ENCODE data around the gene COG2.
"Not testable (repeated sequence)": the region's sequence is repeated elsewhere in the genome, so short reads cannot be mapped to it uniquely, and the experiment has no call there.

The COG2 gene

DNA sequence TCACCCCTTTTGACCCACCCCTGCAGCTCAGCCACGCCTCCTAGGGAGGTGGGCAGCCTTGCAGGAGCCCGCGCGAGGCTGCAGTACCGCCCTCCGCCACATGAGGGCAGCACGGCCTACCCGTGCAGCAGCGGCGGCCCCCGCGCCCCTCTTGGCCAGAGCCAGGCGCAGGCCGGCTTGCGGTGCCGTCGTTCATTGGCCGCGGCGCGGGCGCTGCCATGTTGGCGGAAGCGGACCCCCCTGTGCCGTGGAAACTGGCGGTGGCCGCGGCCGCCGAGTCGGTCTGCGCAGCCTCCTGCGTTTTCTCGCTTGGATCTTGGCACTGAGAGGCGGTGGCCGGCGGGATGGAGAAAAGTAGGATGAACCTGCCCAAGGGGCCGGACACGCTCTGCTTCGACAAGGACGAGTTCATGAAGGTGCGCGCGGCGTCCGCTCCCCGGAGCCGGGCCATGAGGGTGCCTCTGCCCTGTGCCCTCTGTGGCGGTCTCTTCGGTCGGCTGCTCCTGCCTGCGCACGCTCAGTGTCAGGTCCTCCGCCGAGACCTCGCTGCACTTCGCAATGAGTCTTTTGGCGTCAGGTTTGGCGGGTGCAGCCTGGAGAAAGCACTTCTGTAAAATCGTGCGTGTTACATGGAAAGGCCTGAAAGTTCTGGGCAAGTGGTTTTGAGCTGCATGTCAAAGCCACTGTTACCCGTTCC lies at the start of gene COG2:
TSS of gene COG2 (plus strand) at position 219 of the 697 bp plus-strand sequence. CDS start at position 345, 126 bp downstream.
- DNase-seq = peak; percentile 100

DNA sequence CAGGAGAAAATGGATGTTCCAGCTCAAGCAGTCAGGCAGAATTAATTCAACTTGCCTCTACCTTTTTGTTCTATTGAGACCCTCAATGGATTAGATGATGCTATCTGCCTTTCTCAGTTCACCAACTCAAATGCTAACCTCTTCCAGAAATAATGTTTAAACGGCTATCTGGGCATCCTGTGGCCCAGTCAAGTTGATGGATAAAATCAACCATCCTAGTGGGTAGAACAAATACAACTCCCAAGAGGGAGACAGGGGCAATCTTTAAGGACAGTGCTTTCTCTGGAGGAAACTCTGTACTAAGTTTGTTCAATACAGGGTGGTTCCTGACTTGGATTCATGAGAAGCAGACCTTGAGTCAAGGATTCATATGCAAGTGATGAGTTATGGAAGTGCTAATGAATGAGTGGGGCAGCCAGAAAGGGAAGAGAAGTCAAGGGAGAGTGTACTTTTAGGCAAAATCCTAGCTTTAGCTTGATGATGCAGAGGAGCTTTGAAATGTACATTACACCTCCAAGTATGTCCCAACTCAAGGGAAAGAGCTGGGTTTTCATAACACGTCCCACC lies 49.4 kb upstream of the COG2 start:
- DNase-seq = no peak

DNA sequence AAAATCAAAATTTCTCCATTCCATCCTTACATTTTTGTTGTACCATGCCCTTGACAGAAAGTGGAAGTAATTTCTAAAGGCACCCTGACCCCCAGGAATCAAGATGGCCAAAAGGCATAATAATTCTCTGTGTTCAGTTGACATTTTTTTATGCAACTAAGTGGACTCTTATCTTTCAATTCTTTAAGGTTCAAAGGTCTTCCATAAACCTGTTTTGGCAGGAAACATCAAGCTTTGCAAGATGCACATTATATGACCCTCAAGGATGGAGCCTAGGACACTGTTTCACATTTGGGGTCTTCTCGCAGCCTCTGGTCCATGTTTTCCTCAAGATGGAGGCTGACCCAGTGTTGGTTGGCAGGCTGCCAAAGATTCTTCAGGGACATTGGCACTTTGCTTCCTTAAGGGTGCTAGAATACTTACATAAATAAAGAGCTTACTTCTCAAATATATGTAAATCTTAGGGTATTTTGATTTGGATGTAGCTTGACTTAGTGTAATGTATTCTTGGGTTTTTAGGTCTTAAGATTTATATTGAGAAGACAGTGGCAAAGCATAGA lies 48.0 kb upstream of the COG2 start:
- DNase-seq = no peak

DNA sequence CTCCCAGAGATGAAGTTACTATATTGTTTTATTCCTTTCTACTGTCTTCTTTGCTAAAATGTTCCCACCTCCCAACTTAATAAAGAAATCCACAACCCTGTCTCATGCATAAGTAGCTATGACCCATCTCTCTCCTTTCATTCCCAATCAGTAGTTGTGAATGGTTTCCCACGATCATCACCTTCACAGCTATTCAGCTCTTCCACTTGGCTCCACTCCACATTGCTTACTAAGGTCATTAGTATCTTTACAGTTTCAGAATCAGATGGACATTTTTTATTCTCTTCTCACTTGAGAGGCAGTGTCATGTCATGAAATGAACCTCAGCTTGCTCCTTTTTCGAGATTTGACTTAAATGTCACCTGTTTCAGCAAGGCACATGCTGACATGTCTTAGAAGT lies 47.1 kb upstream of the COG2 start:
- DNase-seq = no peak

DNA sequence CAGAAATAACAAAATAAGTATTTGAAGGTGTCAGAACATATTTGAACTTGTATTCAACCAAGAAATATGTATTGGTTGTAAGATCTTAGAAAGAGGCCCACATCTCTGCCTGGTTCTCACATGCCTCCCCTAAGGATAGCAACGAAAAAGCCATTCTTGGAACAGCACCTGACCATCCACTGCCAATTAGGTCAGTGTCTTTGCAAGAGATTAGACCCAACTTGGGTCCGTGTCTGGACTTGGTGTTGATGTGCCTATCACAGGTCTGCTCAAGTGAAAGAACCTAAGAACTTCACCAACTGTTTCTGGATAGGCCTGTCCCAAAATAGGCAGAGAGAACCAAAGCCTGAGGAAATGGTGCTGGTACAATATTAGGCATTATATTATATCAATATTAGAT lies 46.0 kb upstream of the COG2 start:
- DNase-seq = no peak

- no peak for DNase-seq
These were observed 43.5 kb upstream of the COG2 start for GRCh38 chr1:230598745-230599144.

GRCh38 chr1:230599926-230600656 lies 42.2 kb upstream of the COG2 start:
- no peak for DNase-seq

- not testable (repeated sequence) for DNase-seq
These were observed 41.5 kb upstream of the COG2 start for GRCh38 chr1:230600657-230601400.

DNA sequence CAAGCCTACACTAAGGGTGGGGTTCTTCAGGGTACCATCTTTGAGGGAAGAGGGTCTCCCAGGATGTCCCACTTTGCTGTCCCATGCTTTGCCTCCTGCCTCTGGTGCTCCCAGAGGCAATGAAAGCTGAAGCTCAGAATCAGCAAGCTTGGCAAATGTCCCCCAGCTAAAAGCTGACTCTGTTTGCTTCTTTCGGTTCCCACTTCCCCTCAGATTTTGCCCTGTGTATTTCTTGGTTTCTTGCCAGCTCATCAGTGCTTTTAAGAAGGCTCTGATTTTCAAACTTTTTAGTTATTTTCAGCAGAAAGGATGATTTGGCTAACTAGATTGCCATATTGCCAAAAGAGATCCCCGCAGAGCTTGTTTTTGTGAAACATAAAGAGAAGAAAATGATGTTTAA lies 33.1 kb upstream of the COG2 start:
- no peak for DNase-seq

GRCh38 chr1:230610589-230610988 lies 31.7 kb upstream of the COG2 start:
- no peak for DNase-seq

DNA sequence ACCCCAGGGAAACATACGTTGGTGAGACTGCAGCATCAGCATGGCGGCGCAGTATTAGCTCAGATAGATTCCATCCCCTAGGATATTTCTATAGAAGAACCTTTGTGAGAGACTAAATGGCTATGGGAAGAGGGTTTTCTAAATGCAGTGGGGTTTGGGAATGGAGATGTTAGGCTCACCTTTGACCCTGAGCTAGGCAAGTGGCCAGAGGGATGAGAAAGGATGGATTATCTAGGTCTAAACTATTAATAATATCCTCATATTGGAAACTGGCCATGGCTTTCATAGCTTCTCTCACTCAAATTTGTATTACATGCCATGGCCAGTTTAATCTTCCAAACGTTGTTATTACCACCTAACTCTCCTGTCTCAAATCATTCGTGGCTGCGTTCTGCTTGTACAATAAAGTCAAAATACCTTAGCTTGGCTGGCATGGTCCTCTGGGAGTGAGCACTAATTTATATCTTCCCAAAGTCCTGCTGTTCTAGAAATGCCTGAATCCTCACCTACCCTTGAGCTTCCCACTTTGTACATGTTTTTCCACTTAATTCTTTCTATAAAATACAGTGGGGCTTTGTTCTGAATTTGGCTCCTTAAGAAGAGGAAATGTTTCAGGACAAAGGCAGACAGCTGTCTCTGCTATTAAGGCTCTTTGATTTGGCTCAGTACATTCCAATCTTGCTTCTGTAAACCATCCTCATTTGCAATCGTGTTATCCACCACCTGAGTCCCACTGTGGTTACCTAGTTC lies 31.0 kb upstream of the COG2 start:
- no peak for DNase-seq

DNA sequence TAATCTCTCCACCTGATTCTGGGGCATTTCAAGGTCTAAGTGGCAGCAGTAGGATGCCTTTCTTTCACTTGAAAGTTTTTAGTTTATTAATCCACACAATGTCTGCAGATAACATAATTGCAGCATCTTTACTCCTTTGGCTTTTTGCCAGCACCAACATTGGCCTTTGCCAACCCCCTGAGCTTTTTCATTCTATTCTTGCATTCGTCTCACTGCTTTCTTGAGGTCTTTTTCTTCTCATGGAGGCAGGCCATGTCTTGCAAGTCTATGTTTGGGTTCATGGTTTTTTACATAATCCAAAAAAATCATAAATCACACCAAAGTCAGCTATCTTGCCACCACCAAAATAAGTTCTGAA lies 30.4 kb upstream of the COG2 start:
- no peak for DNase-seq

- DNase-seq = no peak
These were observed 29.6 kb upstream of the COG2 start for GRCh38 chr1:230612651-230613050.

- DNase-seq = no peak
These were observed 28.2 kb upstream of the COG2 start for GRCh38 chr1:230614121-230614520.

DNA sequence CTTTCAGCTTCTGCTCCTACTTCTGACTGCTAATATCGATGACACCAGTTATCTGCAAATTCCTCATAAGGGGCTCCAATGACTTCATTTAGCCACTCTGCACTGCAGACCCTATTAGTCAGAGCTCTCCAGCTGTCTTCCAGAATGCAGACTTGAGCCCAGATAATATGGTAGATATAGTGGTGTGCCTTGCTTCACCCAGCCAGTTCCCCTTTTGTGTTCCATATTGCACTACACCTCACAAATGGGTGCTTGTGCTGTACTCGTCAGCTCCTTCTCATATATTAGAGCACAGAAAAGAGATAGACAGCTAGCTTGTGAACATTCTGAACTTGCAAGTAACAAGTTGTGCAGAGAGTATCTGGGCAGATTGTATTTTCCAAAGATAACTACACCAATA lies 23.7 kb upstream of the COG2 start:
- DNase-seq = no peak

DNA sequence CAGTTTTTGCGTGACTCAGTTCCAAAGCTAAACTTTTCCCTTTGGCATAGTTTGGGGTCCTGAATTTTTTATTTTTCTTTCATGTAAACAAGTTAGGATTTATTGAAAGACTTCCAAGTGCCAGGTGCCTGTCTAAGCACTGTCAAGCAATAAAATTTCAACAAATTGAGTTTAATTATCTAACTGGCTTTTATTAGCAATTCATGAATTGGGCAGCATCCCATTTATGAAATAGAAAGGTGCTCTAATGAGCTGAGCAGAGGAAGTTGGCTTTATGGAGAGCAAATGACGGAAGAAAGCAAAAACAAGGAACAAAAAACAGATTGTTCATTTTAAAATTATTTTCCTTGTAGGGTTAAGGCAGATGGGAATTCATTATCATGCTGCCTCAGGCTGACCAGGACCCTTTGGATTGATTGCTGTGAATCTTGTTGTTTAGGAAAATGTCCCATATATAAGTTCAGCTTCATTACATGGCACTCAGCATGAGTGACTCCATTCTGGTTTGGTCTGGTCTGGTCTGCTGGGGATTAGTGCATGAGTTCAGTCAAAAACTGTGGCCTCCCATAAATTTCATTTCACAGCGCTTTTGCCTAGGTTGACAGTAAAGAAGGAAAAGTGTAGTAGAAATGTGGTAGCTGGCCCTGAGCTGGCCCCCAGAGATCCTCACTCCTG lies 21.5 kb upstream of the COG2 start:
- no peak for DNase-seq

- no peak for DNase-seq
These were observed 20.8 kb upstream of the COG2 start for GRCh38 chr1:230621324-230622030.

GRCh38 chr1:230622151-230622550 lies 20.1 kb upstream of the COG2 start:
- DNase-seq = no peak

DNA sequence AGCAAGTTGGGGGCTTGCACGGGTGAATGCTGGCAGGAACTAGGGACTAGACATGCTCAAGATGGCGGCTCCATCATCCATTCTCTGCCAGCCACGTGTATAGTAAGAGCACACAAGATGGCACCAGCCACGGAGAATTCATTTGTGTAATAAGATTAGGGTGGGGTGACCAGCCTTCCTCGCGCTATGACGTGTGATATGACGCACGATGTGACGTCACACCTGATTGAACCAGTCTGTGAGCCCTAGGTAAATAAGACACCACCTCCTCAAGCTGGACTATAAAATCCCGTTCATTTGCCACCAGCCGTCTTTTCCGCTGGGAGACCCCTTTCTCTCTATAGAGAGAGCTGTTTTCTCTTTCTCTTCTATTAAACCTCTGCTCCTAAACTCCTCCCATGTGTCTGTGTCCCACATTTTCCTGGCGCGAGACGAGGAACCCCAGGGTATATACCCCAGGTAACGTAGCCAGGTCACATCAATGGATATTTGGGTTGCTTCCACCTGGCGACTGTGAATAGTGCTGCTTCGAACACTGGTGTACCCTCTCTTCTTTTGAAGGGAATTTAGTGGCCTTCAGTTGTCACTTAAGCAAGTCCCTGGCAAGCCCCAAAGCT lies 18.1 kb upstream of the COG2 start:
- DNase-seq = no peak

DNA sequence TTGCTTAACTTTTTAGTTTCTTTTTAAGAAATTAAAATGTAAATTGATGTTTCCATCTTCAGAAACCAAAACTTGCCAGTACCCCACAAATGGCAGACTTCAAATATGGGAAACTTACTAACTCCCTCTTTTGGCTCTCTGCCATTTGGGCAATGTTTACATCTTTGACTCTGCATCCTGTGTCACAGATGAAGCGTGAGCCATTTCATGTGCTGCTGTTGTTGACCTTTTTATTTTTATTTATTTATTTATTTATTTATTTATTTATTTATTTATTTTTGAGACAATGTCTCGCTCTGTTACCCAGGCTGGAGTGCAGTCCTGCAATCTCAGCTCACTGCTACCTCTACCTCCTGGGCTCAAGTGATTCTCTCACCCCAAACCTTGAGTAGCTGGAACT lies 16.0 kb upstream of the COG2 start:
- no peak for DNase-seq

- DNase-seq = no peak
These were observed 14.5 kb upstream of the COG2 start for GRCh38 chr1:230627767-230628166.

Measured in activated CD4-positive, CD25-positive, alpha-beta regulatory T cell treated with anti-CD3 and anti-CD28 coated beads, Interleukin-2, amount 50 U/mL, for 72 hours (primary cell).